PC-9 (cell line): ENCODE measurements around the gene PDE4D. TPM values are rescaled to one million over a fixed set of nuclear protein-coding genes. Genes with fewer than 3 reads are reported as not detected.

ENCODE experiments used
- BruUV-seq: library from RNA; stranded (reverse); fragments of 400-500 nt; replicated peaks from 2 replicates; lab custom pipeline; 2021; lab: Mats Ljungman, UMichigan
- CTCF ChIA-PET: fragments of 300-600 bp; sonication (Branson Sonifier 250); formaldehyde crosslinking; loops from one replicate; lab custom pipeline; 2022; ENCODE audit warnings: antibody characterized with exemption; lab: Charles Lee
- POLR2A ChIA-PET: fragments of 300-600 bp; sonication (Branson Sonifier 250); formaldehyde crosslinking; loops from one replicate; lab custom pipeline; 2022; ENCODE audit warnings: antibody characterized with exemption; ENCODE audit not compliant: unreplicated experiment; lab: Charles Lee
- DNase-seq, 2 experiments: peaks; one replicate each; pipeline versions ENCODE4 v3.0.0 to v3.0.0-alpha.2; 2015 to 2022; ENCODE audit warnings: mixed read lengths in 1 of 2
- H2AFZ ChIP-seq: fragments of 200-600 bp; sonication (generic); 2 replicates; pipeline ENCODE4 v1.8.1; 2017; ENCODE audit warnings: antibody characterized with exemption
- H3F3A ChIP-seq: fragments of 200-600 bp; sonication (generic); 2 replicates; pipeline ENCODE4 v1.8.1; 2017; ENCODE audit warnings: antibody characterized with exemption, mild to moderate bottlenecking, low read depth; ENCODE audit not compliant: insufficient read depth
- H3K27ac ChIP-seq: fragments of 200-600 bp; sonication (generic); 2 replicates; pipeline ENCODE4 v1.6.1; 2016; ENCODE audit warnings: mixed run types
- H3K27me3 ChIP-seq: fragments of 200-600 bp; sonication (generic); 2 replicates; pipeline ENCODE4 v1.6.1; 2016; ENCODE audit warnings: low read depth, mixed run types; ENCODE audit not compliant: insufficient read depth
- H3K36me3 ChIP-seq: fragments of 200-600 bp; sonication (generic); 2 replicates; pipeline ENCODE4 v1.6.1; 2016; ENCODE audit warnings: low read depth, mixed run types
- H3K4me1 ChIP-seq: fragments of 200-600 bp; sonication (generic); replicated peaks from 2 replicates; pipeline ENCODE4 v1.6.1; 2016; ENCODE audit warnings: mixed run types; ENCODE audit not compliant: insufficient read depth
- H3K4me2 ChIP-seq: fragments of 200-600 bp; sonication (generic); 2 replicates; pipeline ENCODE4 v1.6.1; 2017; ENCODE audit warnings: mixed run types
- H3K4me3 ChIP-seq: fragments of 200-600 bp; sonication (generic); 2 replicates; pipeline ENCODE4 v1.6.1; 2016; ENCODE audit warnings: mixed run types
- H3K79me2 ChIP-seq: fragments of 200-600 bp; sonication (generic); 2 replicates; pipeline ENCODE4 v1.6.1; 2017; ENCODE audit warnings: low read depth, mixed run types
- H3K9me2 ChIP-seq: fragments of 200-600 bp; sonication (generic); 2 replicates; pipeline ENCODE4 v1.8.1; 2017; ENCODE audit warnings: mild to moderate bottlenecking; ENCODE audit not compliant: insufficient read depth
- H3K9me3 ChIP-seq: fragments of 200-600 bp; sonication (generic); 2 replicates; pipeline ENCODE4 v1.8.1; 2016; ENCODE audit warnings: low read depth; ENCODE audit not compliant: insufficient read depth
- H4K20me1 ChIP-seq: fragments of 200-600 bp; sonication (generic); 2 replicates; pipeline ENCODE4 v1.8.1; 2017; ENCODE audit not compliant: insufficient read depth
- CTCF ChIP-seq: fragments of 200-600 bp; sonication (generic); conservative IDR thresholded peaks from 2 replicates; pipeline ENCODE4 v1.6.1; 2017; ENCODE audit warnings: mixed run types, antibody characterized with exemption, mild to moderate bottlenecking, moderate library complexity
- EZH2 ChIP-seq: fragments of 200-600 bp; sonication (generic); IDR thresholded peaks from 2 replicates; pipeline ENCODE4 v1.8.0; 2017; ENCODE audit warnings: antibody characterized with exemption, low read depth
- intact Hi-C: fragments of 100-400 bp; cut with micrococcal nuclease; formaldehyde crosslinking; loops from one replicate; pipeline ENCODE4 v1.10.0; 2022; ENCODE audit not compliant: unreplicated experiment
- total RNA-seq: library from RNA; stranded (reverse); gene quantifications from 2 replicates; pipeline ENCODE4 v1.2.3, GENCODE V29; 2021

Gene PDE4D
- total RNA-seq, 1 experiment from 2014 or later: 9.8 TPM

GRCh38 chr5:58923355-58923754, 970.2 kb downstream of the PDE4D start:
- POLR2A ChIA-PET: no interaction called here
- H3K9me2 ChIP-seq: no peaks in the 10 kb centered on the region
- H3K27me3 ChIP-seq: peaks cover 9% of the 10 kb centered on the region; the same call in 1 of the 2 replicates
- no peaks in the 10 kb centered on the region; the same call in 1 of the 2 replicates for H3K9me3 ChIP-seq
- BruUV-seq: no TSS peak
- intact Hi-C loops: no loop called here
- H3K36me3 ChIP-seq: no peaks in the 10 kb centered on the region
- H3K4me1 ChIP-seq: no peaks in the 10 kb centered on the region
- CTCF ChIA-PET: no interaction called here
- H3K27ac ChIP-seq: no peak overlapping the region
- H3K4me3 ChIP-seq: no peak overlapping the region
- no peaks in the 10 kb centered on the region for H4K20me1 ChIP-seq
- no peak for TF ChIP-seq CTCF
- no peak for TF ChIP-seq EZH2
- no peak overlapping the region for H2AFZ ChIP-seq
- DNase-seq: no peak
- H3F3A ChIP-seq: no peaks in the 10 kb centered on the region
- H3K79me2 ChIP-seq: no peaks in the 10 kb centered on the region
- no peak overlapping the region for H3K4me2 ChIP-seq

GRCh38 chr5:58922461-58923171, 970.9 kb downstream of the PDE4D start:
- no peak for DNase-seq
- CTCF ChIA-PET: no interaction called here

GRCh38 chr5:58921159-58921558, 972.4 kb downstream of the PDE4D start:
- Histone ChIP-seq H2AFZ (no peak overlapping the region), H4K20me1 (no peaks in the 10 kb centered on the region), H3K36me3 (no peaks in the 10 kb centered on the region), H3K4me1 (no peaks in the 10 kb centered on the region), H3K79me2 (no peaks in the 10 kb centered on the region), H3K4me2 (no peak overlapping the region), H3K27me3 (peaks cover 9% of the 10 kb centered on the region; the same call in 1 of the 2 replicates), H3F3A (no peaks in the 10 kb centered on the region), H3K4me3 (no peak overlapping the region), H3K9me2 (no peaks in the 10 kb centered on the region), H3K27ac (no peak overlapping the region), H3K9me3 (no peaks in the 10 kb centered on the region; the same call in 1 of the 2 replicates)
- no peak for DNase-seq
- TF ChIP-seq EZH2 (no peak), CTCF (no peak)
- intact Hi-C loops: no loop called here
- POLR2A ChIA-PET: no interaction called here
- BruUV-seq: no TSS peak
- CTCF ChIA-PET: interaction anchor here (0.7 kb wide), 1 partner anchor 731 kb away, joined by 4 read pairs; no protein-coding TSS in a partner anchor

More at GRCh38 chr5:58922461-58923171, 970.9 kb downstream of the PDE4D start:
- no TSS peak for BruUV-seq
- Histone ChIP-seq H3K27ac (no peak overlapping the region), H2AFZ (no peak overlapping the region), H3F3A (no peaks in the 10 kb centered on the region), H3K4me1 (no peaks in the 10 kb centered on the region), H3K79me2 (no peaks in the 10 kb centered on the region), H3K9me2 (no peaks in the 10 kb centered on the region), H3K4me2 (no peak overlapping the region), H4K20me1 (no peaks in the 10 kb centered on the region), H3K4me3 (no peak overlapping the region), H3K27me3 (peaks cover 9% of the 10 kb centered on the region; the same call in 1 of the 2 replicates), H3K9me3 (no peaks in the 10 kb centered on the region; the same call in 1 of the 2 replicates), H3K36me3 (no peaks in the 10 kb centered on the region)
- intact Hi-C loops: no loop called here
- POLR2A ChIA-PET: no interaction called here
- no peak for TF ChIP-seq CTCF
- TF ChIP-seq EZH2: no peak
